SK-N-SH treated with all-trans-retinoic acid at 6 μM for 48 hours (cell line): Measurements from ENCODE around the gene ADIPOR1.
"Not testable (repeated sequence)": the region's sequence is repeated elsewhere in the genome, so short reads cannot be mapped to it uniquely, and the experiment has no call there.

Source experiments
- ATAC-seq: fragments of 200-7000 bp; cut with Tn5 transposase; 3 replicates; pipeline ENCODE4 v1.9.1; 2020; ENCODE audit warnings: mild to moderate bottlenecking, moderate library complexity
- BACH2 ChIP-seq: fragments of 250-450 bp; sonication (Bioruptor Pico); IDR thresholded peaks from 2 replicates; pipeline ENCODE4 v1.9.0; 2021; ENCODE audit warnings: mild to moderate bottlenecking, borderline replicate concordance
- CSDC2 ChIP-seq: fragments of 250-450 bp; sonication (Bioruptor Pico); IDR thresholded peaks from 2 replicates; pipeline ENCODE4 v1.5.0; 2020; ENCODE audit warnings: mild to moderate bottlenecking, moderate library complexity
- GLIS3 ChIP-seq: fragments of 250-450 bp; sonication (Bioruptor Pico); IDR thresholded peaks from 2 replicates; pipeline ENCODE4 v1.5.0; 2020; ENCODE audit warnings: mild to moderate bottlenecking, moderate library complexity
- ISL1 ChIP-seq: fragments of 250-450 bp; sonication (Bioruptor Pico); IDR thresholded peaks from 2 replicates; pipeline ENCODE4 v2.1.2; 2022; ENCODE audit warnings: mild to moderate bottlenecking, moderate library complexity
- OSR1 ChIP-seq: fragments of 250-450 bp; sonication (Bioruptor Pico); IDR thresholded peaks from 2 replicates; pipeline ENCODE4 v1.8.0; 2022; ENCODE audit warnings: moderate library complexity, mild to moderate bottlenecking, inconsistent platforms
- PPARA ChIP-seq: fragments of 250-450 bp; sonication (Bioruptor Pico); IDR thresholded peaks from 2 replicates; pipeline ENCODE4 v1.5.0; 2020; ENCODE audit warnings: mild to moderate bottlenecking, borderline replicate concordance
- TCF4 ChIP-seq: fragments of 250-450 bp; sonication (Bioruptor Pico); IDR thresholded peaks from 2 replicates; pipeline ENCODE4 v1.8.0; 2021; ENCODE audit warnings: mild to moderate bottlenecking, moderate library complexity, borderline replicate concordance
- TOX ChIP-seq: fragments of 250-450 bp; sonication (Bioruptor Pico); IDR thresholded peaks from 2 replicates; pipeline ENCODE4 v1.8.0; 2021; ENCODE audit warnings: mild to moderate bottlenecking, moderate library complexity, borderline replicate concordance
- ZC3H10 ChIP-seq: fragments of 250-450 bp; sonication (Bioruptor Pico); IDR thresholded peaks from 2 replicates; pipeline ENCODE4 v1.5.1; 2021; ENCODE audit warnings: mild to moderate bottlenecking, moderate library complexity
- ZFP3 ChIP-seq: fragments of 250-450 bp; sonication (Bioruptor Pico); IDR thresholded peaks from 2 replicates; pipeline ENCODE4 v1.5.0; 2020; ENCODE audit warnings: mild to moderate bottlenecking, moderate library complexity
- ZNF565 ChIP-seq: fragments of 450-650 bp; formaldehyde crosslinking; conservative IDR thresholded peaks from 2 replicates; pipeline ENCODE4 v1.5.0; 2020; ENCODE audit warnings: low read depth, mild to moderate bottlenecking, moderate library complexity
- ZNF70 ChIP-seq: fragments of 450-650 bp; formaldehyde crosslinking; IDR thresholded peaks from 2 replicates; pipeline ENCODE4 v1.5.0; 2020; ENCODE audit warnings: mild to moderate bottlenecking, moderate library complexity
- TF ChIP-seq, protein P1 (sequence below): fragments of 250-450 bp; sonication (Bioruptor Pico); IDR thresholded peaks from 2 replicates; pipeline ENCODE4 v1.5.0; 2020; ENCODE audit warnings: mild to moderate bottlenecking, moderate library complexity
- TF ChIP-seq, protein P2 (sequence below): fragments of 250-450 bp; sonication (Bioruptor Pico); IDR thresholded peaks from 2 replicates; pipeline ENCODE4 v1.5.1; 2020; ENCODE audit warnings: low read depth, mild to moderate bottlenecking, moderate library complexity
- TF ChIP-seq, protein P3 (sequence below): fragments of 250-450 bp; sonication (Bioruptor Pico); IDR thresholded peaks from 2 replicates; pipeline ENCODE4 v1.5.1; 2021; ENCODE audit warnings: mild to moderate bottlenecking, moderate library complexity
- TF ChIP-seq, protein P4 (sequence below): fragments of 250-450 bp; sonication (Bioruptor Pico); IDR thresholded peaks from 2 replicates; pipeline ENCODE4 v1.8.0; 2020; ENCODE audit warnings: mild to moderate bottlenecking, moderate library complexity, borderline replicate concordance

The ADIPOR1 gene

DNA sequence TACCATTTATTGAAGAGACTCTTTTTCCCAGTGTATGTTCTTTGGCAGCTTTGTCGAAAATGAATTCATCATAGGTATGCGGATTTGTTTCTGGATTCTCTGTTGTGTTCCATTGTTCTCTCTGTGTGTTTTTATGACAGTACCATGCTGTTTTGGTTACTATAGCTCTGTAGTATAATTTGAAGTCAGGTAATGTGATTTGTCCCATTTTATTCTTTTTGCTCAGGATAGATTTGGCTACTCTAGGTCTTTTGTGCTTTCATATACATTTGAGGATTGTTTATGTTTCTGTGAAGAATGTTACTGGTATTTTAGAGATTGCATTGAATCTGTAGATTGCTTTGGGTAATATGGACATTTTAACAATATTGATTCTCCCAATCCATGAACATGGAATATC lies 25.6 kb downstream of the ADIPOR1 start:
- no peak for TF ChIP-seq PPARA (CRISPR knock-in tag)
- ATAC-seq = no peak

DNA sequence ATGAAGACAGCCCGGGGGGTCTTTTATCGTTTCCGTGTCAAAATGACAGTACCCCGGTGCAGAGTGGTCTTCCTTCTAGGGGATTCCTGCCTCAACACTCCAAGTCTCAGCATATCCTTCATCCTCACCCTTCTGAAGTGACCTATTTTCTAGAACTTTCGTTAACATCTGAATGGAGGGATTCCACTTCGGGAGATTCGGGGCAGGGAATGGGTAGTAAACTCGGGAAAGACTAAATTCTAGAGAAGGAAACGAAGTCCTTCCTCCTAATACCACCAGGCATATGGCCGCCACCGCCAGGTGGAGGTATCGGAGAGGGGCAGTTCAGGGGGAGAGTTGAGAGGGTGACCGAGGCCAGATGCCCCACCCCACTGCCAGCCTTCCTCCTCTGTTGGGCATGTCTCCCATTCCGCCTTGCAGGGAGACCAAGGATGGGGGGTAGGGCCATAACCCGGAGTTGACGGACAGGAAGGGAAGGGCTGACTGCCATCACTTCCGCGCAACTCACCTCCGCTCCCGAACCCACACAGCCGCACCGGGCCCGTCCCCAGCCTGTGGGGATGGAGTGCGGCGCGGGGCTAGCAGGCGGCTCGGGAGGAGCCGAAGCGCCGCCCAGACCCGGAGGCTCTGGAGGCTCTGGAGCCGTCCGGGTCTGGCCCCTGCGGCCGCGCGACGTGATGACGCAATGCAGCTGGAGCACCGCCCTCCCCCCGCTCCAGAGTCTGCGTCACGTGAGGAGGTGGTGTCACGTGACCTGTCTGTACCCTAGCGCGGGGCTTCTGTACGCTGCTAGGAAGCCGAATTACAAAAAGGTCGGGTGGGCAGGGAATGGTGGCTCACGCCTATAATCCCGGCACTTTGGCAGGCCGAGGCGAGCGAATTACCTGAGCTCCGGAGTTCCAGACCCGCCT lies 31.3 kb downstream of the ADIPOR1 start, which contains the start of gene KLHL12:
Gene KLHL12 (minus strand): TSS at position 654 of the 911 bp plus-strand sequence. CDS start 2,072 bp downstream, outside the sequence.
- peak; percentile 99 for ATAC-seq
- TF ChIP-seq GLIS3 (CRISPR knock-in tag) = no peak
- 0 out of 2 replicates have a peak, but pooled peaks have one; percentile 31 for TF ChIP-seq ZC3H10 (CRISPR knock-in tag)

DNA sequence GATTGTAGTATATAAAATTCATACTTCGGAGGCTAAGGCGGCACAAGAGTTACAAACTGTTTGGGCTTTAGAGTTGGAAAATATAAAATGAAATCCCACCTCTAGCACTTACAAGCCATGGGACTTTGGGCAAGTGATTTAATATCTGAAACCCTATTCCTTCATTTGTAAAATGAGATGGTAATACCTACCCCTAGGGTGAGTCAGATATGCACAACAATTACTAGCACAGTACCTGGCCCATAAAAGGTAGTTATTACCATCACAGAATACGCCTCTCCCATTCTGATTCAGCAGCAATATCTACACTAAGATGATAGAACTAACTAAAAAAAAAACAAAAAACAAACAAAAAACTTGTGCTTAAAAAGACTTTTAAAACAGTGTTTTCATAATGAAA lies 34.6 kb downstream of the ADIPOR1 start:
- TF ChIP-seq, protein P1, sequence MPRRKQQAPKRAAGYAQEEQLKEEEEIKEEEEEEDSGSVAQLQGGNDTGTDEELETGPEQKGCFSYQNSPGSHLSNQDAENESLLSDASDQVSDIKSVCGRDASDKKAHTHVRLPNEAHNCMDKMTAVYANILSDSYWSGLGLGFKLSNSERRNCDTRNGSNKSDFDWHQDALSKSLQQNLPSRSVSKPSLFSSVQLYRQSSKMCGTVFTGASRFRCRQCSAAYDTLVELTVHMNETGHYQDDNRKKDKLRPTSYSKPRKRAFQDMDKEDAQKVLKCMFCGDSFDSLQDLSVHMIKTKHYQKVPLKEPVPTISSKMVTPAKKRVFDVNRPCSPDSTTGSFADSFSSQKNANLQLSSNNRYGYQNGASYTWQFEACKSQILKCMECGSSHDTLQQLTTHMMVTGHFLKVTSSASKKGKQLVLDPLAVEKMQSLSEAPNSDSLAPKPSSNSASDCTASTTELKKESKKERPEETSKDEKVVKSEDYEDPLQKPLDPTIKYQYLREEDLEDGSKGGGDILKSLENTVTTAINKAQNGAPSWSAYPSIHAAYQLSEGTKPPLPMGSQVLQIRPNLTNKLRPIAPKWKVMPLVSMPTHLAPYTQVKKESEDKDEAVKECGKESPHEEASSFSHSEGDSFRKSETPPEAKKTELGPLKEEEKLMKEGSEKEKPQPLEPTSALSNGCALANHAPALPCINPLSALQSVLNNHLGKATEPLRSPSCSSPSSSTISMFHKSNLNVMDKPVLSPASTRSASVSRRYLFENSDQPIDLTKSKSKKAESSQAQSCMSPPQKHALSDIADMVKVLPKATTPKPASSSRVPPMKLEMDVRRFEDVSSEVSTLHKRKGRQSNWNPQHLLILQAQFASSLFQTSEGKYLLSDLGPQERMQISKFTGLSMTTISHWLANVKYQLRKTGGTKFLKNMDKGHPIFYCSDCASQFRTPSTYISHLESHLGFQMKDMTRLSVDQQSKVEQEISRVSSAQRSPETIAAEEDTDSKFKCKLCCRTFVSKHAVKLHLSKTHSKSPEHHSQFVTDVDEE = no peak
- TF ChIP-seq GLIS3 (CRISPR knock-in tag) (no peak), ZC3H10 (CRISPR knock-in tag) (no peak), ZFP3 (CRISPR knock-in tag) (no peak), TOX (CRISPR knock-in tag) (no peak), ISL1 (CRISPR knock-in tag) (no peak), PPARA (CRISPR knock-in tag) (no peak), TCF4 (no peak), ZNF565 (no peak), BACH2 (CRISPR knock-in tag) (no peak)
- TF ChIP-seq, protein P2, sequence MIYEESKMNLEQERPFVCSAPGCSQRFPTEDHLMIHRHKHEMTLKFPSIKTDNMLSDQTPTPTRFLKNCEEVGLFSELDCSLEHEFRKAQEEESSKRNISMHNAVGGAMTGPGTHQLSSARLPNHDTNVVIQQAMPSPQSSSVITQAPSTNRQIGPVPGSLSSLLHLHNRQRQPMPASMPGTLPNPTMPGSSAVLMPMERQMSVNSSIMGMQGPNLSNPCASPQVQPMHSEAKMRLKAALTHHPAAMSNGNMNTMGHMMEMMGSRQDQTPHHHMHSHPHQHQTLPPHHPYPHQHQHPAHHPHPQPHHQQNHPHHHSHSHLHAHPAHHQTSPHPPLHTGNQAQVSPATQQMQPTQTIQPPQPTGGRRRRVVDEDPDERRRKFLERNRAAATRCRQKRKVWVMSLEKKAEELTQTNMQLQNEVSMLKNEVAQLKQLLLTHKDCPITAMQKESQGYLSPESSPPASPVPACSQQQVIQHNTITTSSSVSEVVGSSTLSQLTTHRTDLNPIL = no peak
- TF ChIP-seq, protein P3, sequence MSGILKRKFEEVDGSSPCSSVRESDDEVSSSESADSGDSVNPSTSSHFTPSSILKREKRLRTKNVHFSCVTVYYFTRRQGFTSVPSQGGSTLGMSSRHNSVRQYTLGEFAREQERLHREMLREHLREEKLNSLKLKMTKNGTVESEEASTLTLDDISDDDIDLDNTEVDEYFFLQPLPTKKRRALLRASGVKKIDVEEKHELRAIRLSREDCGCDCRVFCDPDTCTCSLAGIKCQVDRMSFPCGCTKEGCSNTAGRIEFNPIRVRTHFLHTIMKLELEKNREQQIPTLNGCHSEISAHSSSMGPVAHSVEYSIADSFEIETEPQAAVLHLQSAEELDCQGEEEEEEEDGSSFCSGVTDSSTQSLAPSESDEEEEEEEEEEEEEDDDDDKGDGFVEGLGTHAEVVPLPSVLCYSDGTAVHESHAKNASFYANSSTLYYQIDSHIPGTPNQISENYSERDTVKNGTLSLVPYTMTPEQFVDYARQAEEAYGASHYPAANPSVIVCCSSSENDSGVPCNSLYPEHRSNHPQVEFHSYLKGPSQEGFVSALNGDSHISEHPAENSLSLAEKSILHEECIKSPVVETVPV = no peak
- TF ChIP-seq, protein P4, sequence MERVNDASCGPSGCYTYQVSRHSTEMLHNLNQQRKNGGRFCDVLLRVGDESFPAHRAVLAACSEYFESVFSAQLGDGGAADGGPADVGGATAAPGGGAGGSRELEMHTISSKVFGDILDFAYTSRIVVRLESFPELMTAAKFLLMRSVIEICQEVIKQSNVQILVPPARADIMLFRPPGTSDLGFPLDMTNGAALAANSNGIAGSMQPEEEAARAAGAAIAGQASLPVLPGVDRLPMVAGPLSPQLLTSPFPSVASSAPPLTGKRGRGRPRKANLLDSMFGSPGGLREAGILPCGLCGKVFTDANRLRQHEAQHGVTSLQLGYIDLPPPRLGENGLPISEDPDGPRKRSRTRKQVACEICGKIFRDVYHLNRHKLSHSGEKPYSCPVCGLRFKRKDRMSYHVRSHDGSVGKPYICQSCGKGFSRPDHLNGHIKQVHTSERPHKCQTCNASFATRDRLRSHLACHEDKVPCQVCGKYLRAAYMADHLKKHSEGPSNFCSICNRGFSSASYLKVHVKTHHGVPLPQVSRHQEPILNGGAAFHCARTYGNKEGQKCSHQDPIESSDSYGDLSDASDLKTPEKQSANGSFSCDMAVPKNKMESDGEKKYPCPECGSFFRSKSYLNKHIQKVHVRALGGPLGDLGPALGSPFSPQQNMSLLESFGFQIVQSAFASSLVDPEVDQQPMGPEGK (CRISPR knock-in tag) = no peak
- TF ChIP-seq, all 23 proteins: peak for 0
- ATAC-seq = no peak

DNA sequence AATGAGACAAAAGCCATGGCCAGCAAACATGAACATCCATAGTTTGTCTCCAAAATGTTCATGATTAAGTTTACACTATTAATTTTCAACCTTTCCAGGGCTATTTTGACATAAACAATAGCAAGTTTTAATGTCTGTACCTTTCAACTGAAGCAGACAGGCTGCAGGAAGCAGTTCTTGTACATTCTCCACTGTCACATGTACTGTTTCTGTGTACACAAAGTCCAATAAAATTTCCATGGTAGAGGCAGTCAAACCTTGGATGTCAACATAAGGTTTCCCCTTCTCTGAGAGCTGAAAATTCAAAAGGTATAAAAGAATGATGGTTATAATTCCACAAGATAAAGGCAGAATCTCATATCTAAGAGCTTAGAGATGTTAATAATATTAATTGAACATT lies 38.5 kb downstream of the ADIPOR1 start:
- no peak for ATAC-seq

DNA sequence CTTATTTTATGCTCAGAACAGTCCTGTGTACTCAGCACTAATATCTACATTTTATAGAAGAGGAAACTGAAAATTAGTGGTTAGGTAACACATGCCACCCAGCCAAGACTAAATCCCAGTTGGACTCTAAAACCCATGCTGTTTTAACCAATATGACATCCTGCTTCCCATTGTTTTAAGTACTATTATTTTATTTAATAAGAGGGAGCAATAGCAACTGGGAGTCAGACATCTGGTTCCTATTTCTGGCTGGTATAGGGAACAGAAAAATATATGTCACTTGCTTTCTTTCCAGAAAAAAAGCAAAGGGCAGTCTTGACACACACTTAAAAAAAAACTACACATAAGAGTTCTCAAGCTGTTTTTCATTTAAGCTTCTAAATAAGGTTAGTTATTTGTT lies 43.0 kb downstream of the ADIPOR1 start:
- ATAC-seq = no peak
- TF ChIP-seq CSDC2 (CRISPR knock-in tag) = no peak
- TF ChIP-seq ZNF70 (CRISPR knock-in tag) = no peak
- TF ChIP-seq, protein P4 (CRISPR knock-in tag) = no peak
- TF ChIP-seq BACH2 (CRISPR knock-in tag) = no peak
- TF ChIP-seq ZFP3 (CRISPR knock-in tag) = no peak

More for the DNA sequence above, 38.5 kb downstream of the ADIPOR1 start:
- TF ChIP-seq CSDC2 (CRISPR knock-in tag) = no peak
- TF ChIP-seq TOX (CRISPR knock-in tag) = no peak
- TF ChIP-seq PPARA (CRISPR knock-in tag) = no peak
- no peak for TF ChIP-seq OSR1 (CRISPR knock-in tag)

DNA sequence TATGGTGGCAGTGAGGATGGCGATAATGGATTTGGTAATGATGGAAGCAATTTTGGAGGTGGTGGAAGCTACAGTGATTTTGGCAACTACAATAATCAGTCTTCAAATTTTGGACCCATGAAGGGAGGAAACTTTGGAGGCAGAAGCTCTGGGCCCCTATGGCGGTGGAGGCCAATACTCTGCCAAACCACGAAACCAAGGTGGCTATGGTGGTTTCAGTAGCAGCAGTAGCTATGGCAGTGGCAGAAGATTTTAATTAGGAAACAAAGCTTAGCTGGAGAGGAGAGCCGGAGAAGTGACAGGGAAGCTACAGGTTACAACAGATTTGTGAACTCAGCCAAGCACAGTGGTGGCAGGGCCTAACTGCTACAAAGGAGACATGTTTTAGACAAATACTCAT lies 45.6 kb downstream of the ADIPOR1 start:
- not testable (repeated sequence) for ATAC-seq
